ENCODE results near the gene ARHGEF17.

ARHGEF17 gene

DNA sequence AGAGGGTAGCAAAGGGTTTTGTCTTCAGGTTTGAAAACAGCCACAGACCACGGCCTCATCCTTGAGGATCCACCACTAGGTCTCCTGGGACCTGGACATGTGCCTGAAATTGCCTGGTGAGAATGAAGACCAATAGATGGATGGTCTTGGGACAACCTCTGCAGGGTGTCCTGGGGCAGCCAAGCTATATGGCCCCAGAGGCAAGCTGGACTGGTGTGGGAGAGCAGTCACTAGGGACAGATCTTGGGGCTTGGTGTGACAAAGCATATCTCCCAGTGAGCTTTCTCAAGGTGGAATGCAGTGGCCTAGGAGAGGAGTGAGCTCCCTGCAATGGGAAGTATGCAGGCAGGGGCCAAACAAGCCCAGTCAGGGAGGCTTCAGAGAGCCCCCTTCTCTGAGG is 22.4 kb upstream of the ARHGEF17 start:
- Histone ChIP-seq H3K9me3 (ENCODE audit: control insufficient read depth in 2 of 2, low read length in 2 of 2) (no peaks in the 10 kb centered on the region), H3K27ac (ENCODE audit: low read length) (no peak overlapping the region), H3K36me3 (ENCODE audit: control insufficient read depth in 2 of 2, insufficient read depth in 2 of 2, low read length in 2 of 2) (no peaks in the 10 kb centered on the region), H3K4me3 (ENCODE audit: low read length in 2 of 2) (no peak overlapping the region), H3K9ac (ENCODE audit: low read length in 2 of 2) (no peak overlapping the region), H3K4me1 (ENCODE audit: control insufficient read depth, insufficient read depth, low read length) (peaks cover 19% of the 10 kb centered on the region), H3K27me3 (ENCODE audit: control insufficient read depth in 1 of 2, insufficient read depth in 2 of 2, low read length in 2 of 2) (no peaks in the 10 kb centered on the region)

DNA sequence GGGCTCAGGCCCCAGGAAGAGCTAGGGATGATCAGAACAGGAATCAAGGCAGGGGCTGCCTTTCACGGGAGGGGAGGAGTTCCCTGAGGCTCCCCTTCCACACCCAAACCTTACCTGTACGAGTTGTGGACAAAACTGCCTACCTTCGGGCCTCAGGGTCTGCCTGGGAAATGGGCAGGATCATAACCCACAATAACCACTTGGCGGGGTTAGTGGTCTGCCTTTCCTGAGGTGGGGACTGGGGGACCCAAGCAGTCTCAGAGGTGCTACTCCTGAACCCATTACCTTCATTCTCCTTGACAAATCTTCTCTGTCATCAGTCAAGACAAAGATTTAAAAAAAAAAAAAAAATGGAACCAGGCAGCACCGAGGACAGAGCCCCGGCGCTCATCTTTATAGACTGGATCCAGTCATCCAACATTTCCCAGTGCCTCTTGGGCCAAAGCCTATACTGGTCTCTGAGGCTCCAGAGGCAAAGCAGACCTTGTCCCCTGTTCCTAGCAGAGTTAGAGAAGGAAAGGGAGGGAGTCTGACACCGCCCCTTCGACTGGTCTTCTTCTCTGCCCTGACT is 21.8 kb upstream of the ARHGEF17 start:
- no peaks in the 10 kb centered on the region for H3K27me3 ChIP-seq (ENCODE audit: control insufficient read depth in 1 of 2, insufficient read depth in 2 of 2, low read length in 2 of 2)
- no peak overlapping the region for H3K27ac ChIP-seq (ENCODE audit: low read length)
- H3K4me3 ChIP-seq (ENCODE audit: low read length in 2 of 2), result no peak overlapping the region
- H3K4me1 ChIP-seq (ENCODE audit: control insufficient read depth, insufficient read depth, low read length), result peaks cover 19% of the 10 kb centered on the region
- no peaks in the 10 kb centered on the region for H3K36me3 ChIP-seq (ENCODE audit: control insufficient read depth in 2 of 2, insufficient read depth in 2 of 2, low read length in 2 of 2)
- H3K9me3 ChIP-seq (ENCODE audit: control insufficient read depth in 2 of 2, low read length in 2 of 2), result no peaks in the 10 kb centered on the region
- H3K9ac ChIP-seq (ENCODE audit: low read length in 2 of 2), result no peak overlapping the region

DNA sequence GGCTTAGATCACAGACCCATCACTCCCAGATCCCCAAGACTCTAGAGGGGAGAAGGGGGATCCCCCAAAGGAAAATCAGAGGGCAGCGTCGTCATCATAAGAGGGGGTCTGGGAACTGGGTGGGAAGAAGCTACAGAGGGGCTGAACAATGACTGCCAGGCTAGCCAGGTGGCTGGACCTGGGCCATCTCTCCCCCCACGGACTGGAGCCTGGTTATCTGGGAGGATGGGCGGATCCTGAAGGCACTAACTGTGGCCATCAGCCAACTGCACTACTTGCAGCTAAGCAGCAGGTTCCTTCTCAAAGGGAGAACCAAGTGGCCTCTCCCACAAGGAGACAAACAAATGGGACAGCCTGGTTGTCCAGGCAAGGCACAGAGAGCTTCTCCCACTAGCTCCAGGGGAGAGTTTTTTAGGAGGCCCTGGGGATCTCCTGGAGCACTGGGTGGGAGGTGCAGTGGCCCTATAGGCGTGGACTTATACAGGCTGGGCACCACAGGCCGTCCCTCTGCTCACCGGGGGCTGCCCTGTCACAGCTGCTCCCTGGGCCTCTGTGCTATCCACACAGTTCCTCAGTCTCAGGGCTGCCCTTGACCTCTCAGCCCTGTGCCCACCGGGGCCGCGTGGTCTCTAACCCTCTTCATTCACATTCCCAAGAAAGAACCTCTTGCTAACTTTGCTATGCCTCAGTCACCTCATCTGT is 20.5 kb upstream of the ARHGEF17 start:
- H3K27ac ChIP-seq (ENCODE audit: low read length), result no peak overlapping the region
- H3K9me3 ChIP-seq (ENCODE audit: control insufficient read depth in 2 of 2, low read length in 2 of 2), result no peaks in the 10 kb centered on the region
- H3K36me3 ChIP-seq (ENCODE audit: control insufficient read depth in 2 of 2, insufficient read depth in 2 of 2, low read length in 2 of 2), result no peaks in the 10 kb centered on the region
- no peaks in the 10 kb centered on the region for H3K27me3 ChIP-seq (ENCODE audit: control insufficient read depth in 1 of 2, insufficient read depth in 2 of 2, low read length in 2 of 2)
- peaks cover 19% of the 10 kb centered on the region for H3K4me1 ChIP-seq (ENCODE audit: control insufficient read depth, insufficient read depth, low read length)
- no peak overlapping the region for H3K4me3 ChIP-seq (ENCODE audit: low read length in 2 of 2)
- H3K9ac ChIP-seq (ENCODE audit: low read length in 2 of 2), result no peak overlapping the region

DNA sequence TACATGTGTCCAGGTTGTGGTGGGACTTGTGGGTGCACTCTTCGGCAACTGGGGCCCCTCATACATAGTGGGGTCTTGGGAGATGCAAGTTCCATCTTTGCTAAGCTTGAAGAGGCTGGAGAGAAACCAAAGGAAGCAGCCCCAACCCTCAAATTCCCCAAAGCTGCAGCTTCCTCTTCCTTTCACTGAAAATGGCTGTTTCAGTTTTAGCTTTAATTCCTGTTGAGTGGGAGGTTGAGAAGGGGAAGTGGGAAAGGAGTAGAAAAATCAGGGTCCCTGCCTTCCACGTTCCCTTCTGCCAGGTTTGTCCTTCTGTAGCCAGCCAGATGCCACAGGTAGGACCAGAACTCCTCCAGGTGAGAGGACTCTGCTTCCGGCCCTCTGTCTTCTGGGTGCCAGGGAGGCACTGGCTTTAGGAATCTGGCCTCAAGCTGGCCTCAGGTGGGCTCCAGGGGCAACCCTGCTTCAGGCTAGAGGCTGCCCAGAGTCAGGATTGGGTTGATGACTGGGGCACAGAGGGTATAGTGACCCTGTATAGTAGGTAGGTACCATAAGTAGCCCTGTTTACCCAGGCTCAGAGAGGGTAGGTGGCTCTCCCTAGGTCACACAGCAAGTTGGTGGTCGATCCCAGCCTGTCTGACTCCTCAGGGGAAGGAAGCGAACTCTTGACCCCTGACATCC is 19.7 kb upstream of the ARHGEF17 start:
- Histone ChIP-seq H3K9ac (ENCODE audit: low read length in 2 of 2) (peak overlapping the region in 1 of 2 donors; percentile 5), H3K4me1 (ENCODE audit: control insufficient read depth, insufficient read depth, low read length) (peaks cover 17% of the 10 kb centered on the region), H3K4me3 (ENCODE audit: low read length in 2 of 2) (no peak overlapping the region), H3K36me3 (ENCODE audit: control insufficient read depth in 2 of 2, insufficient read depth in 2 of 2, low read length in 2 of 2) (no peaks in the 10 kb centered on the region), H3K9me3 (ENCODE audit: control insufficient read depth in 2 of 2, low read length in 2 of 2) (no peaks in the 10 kb centered on the region), H3K27me3 (ENCODE audit: control insufficient read depth in 1 of 2, insufficient read depth in 2 of 2, low read length in 2 of 2) (no peaks in the 10 kb centered on the region), H3K27ac (ENCODE audit: low read length) (no peak overlapping the region)

DNA sequence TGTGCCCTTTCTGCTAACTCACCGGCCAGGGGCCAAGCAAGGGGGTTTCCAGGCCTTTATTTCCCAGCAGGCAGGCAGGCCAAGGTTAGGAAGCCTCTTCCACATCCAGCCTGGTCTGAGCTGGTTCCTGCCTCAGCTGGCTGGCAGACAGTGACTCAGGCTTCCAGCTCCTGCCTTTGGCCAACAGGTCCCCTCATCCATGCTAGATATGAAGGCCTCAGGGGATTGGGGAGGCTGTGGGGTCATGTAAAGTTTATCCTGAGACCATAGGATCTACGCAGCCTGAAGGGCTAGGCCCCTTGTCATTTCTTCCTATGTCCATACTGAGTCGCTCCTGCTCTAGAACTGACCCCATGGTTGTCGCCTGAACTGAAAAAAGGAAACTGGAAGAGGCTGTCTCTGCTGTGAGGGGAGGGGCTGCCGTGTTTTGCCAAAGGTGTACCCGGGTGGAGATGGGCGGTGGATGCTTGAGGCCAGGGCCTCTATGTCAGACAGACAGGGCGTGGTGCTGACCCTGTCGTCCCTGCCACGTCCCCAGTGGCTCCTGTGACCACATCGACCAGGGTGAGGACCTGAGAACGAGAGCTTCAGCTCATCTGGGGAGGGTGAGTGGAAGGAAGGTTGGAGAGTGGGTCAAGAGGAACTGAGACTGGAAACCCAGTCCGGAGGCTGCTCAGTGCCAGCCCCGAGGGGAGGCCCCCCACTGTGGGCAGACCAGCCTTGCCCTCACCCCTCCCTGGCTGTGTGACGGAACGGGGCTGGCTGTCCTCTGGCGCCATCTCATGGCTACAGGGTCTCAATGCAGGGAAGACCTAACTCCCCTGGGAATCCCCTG is 19.0 kb upstream of the ARHGEF17 start:
- Histone ChIP-seq H3K9me3 (ENCODE audit: control insufficient read depth in 2 of 2, low read length in 2 of 2) (no peaks in the 10 kb centered on the region), H3K4me1 (ENCODE audit: control insufficient read depth, insufficient read depth, low read length) (peaks cover 16% of the 10 kb centered on the region), H3K27ac (ENCODE audit: low read length) (no peak overlapping the region), H3K36me3 (ENCODE audit: control insufficient read depth in 2 of 2, insufficient read depth in 2 of 2, low read length in 2 of 2) (no peaks in the 10 kb centered on the region), H3K9ac (ENCODE audit: low read length in 2 of 2) (peak overlapping the region; percentile 39 to 42), H3K27me3 (ENCODE audit: control insufficient read depth in 1 of 2, insufficient read depth in 2 of 2, low read length in 2 of 2) (no peaks in the 10 kb centered on the region), H3K4me3 (ENCODE audit: low read length in 2 of 2) (peak overlapping the region in 1 of 2 donors; percentile 55)

DNA sequence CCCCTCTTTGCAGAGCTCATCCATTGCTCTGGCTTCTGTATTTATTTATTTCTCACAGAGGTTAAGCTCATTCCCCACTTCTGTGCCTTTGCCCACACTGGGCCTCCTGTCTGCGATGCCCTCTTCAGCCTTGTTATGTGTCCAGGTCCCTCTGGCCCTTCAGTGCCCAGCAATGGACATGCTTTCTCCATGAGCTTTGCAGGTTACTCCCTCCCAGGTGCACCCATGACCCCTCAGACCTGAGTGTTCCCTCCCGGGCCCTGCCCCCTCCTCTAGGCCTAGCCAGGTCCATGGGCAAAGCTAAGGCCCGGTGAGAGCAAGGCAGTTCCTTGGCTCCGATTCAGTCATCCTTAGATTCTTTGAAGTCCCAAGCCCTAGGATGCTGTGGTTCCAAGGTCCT is 17.5 kb upstream of the ARHGEF17 start:
- Histone ChIP-seq H3K36me3 (ENCODE audit: control insufficient read depth in 2 of 2, insufficient read depth in 2 of 2, low read length in 2 of 2) (no peaks in the 10 kb centered on the region), H3K4me1 (ENCODE audit: control insufficient read depth, insufficient read depth, low read length) (peaks cover 21% of the 10 kb centered on the region), H3K27me3 (ENCODE audit: control insufficient read depth in 1 of 2, insufficient read depth in 2 of 2, low read length in 2 of 2) (no peaks in the 10 kb centered on the region), H3K9ac (ENCODE audit: low read length in 2 of 2) (no peak overlapping the region), H3K9me3 (ENCODE audit: control insufficient read depth in 2 of 2, low read length in 2 of 2) (no peaks in the 10 kb centered on the region), H3K27ac (ENCODE audit: low read length) (no peak overlapping the region), H3K4me3 (ENCODE audit: low read length in 2 of 2) (no peak overlapping the region)

DNA sequence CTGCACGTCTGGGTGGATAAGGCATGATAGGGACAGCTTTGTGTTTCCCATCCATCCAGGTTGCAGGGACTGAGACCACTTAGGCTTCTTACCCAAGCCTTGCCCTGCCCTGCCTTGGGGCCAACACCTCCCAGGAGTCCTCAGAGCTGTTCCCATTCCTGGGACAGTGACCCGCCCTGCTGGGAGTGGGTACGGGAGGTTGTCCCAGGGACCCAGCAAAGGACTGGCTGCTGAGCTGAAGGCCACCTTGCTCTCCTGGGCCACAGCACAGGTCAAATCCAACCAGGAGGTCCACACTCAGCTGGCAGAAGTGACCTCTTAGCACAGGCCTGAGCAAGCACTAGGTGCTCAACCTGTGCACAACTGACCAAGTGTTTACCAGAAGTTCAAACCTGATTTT is 16.9 kb upstream of the ARHGEF17 start:
- no peak overlapping the region for H3K27ac ChIP-seq (ENCODE audit: low read length)

DNA sequence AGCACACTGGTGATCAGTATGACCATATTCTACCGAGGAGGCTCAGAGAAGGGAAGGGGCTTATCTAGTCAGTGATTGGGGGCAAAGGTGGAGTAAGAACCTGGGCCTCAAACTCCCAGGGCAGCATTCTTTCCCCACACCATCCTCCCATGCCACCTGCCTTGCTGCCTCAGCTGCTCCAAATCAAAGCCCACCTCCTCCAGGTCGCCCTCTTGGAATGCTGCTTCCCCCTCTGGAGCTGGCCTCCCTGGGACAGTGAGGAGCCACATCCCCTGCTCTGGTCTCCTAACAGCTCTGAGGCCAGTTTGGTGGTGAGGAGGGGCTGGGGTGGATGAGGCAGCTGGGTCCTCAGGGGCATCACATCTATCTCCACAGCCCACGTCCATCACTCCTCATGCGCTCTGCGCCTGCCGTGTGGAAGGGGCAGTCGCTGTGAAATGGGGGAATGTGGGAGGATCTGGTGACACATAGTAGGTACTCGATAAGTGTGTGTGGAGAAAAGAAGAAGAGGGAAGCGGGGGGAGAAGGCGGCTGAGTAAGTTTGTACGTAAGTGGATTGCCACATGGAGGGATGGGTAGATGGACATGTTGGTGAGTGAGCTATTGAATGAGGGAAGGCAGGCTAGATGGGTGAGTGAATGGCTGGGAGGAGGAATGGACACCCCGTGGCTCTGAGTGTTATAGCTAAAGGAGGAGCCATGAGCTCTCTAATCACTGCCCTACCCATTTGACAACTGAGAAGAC is 16.1 kb upstream of the ARHGEF17 start:
- peaks cover 23% of the 10 kb centered on the region for H3K4me1 ChIP-seq (ENCODE audit: control insufficient read depth, insufficient read depth, low read length)
- H3K9ac ChIP-seq (ENCODE audit: low read length in 2 of 2), result no peak overlapping the region
- no peaks in the 10 kb centered on the region for H3K27me3 ChIP-seq (ENCODE audit: control insufficient read depth in 1 of 2, insufficient read depth in 2 of 2, low read length in 2 of 2)
- H3K9me3 ChIP-seq (ENCODE audit: control insufficient read depth in 2 of 2, low read length in 2 of 2), result no peaks in the 10 kb centered on the region
- H3K36me3 ChIP-seq (ENCODE audit: control insufficient read depth in 2 of 2, insufficient read depth in 2 of 2, low read length in 2 of 2), result no peaks in the 10 kb centered on the region
- no peak overlapping the region for H3K27ac ChIP-seq (ENCODE audit: low read length)
- H3K4me3 ChIP-seq (ENCODE audit: low read length in 2 of 2), result no peak overlapping the region

More for the DNA sequence above, 16.9 kb upstream of the ARHGEF17 start:
- no peaks in the 10 kb centered on the region for H3K36me3 ChIP-seq (ENCODE audit: control insufficient read depth in 2 of 2, insufficient read depth in 2 of 2, low read length in 2 of 2)
- H3K27me3 ChIP-seq (ENCODE audit: control insufficient read depth in 1 of 2, insufficient read depth in 2 of 2, low read length in 2 of 2), result no peaks in the 10 kb centered on the region
- no peak overlapping the region for H3K4me3 ChIP-seq (ENCODE audit: low read length in 2 of 2)
- no peaks in the 10 kb centered on the region for H3K9me3 ChIP-seq (ENCODE audit: control insufficient read depth in 2 of 2, low read length in 2 of 2)
- no peak overlapping the region for H3K9ac ChIP-seq (ENCODE audit: low read length in 2 of 2)
- H3K4me1 ChIP-seq (ENCODE audit: control insufficient read depth, insufficient read depth, low read length), result peaks cover 23% of the 10 kb centered on the region

DNA sequence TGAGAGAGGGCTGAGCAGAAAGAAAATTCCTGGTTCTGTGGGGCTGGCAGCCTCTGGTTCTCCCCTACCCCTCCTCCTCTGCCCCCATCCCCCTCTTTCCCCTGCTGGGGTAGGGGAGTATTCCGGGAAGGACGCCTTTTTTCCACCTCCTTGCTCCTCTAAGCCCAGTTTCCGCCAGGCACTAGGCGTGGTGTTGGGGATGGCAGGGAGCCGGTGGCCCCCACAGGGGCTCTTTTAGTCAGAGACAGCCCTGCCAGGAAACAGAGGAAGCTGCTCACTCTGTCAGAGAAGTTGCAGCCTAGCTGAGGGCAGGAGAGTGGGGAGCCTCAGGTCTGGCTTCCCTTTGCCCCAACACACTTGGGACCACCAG is 15.6 kb upstream of the ARHGEF17 start:
- Histone ChIP-seq H3K4me3 (ENCODE audit: low read length in 2 of 2) (no peak overlapping the region), H3K27ac (ENCODE audit: low read length) (no peak overlapping the region), H3K4me1 (ENCODE audit: control insufficient read depth, insufficient read depth, low read length) (peaks cover 23% of the 10 kb centered on the region), H3K27me3 (ENCODE audit: control insufficient read depth in 1 of 2, insufficient read depth in 2 of 2, low read length in 2 of 2) (no peaks in the 10 kb centered on the region), H3K9me3 (ENCODE audit: control insufficient read depth in 2 of 2, low read length in 2 of 2) (no peaks in the 10 kb centered on the region), H3K9ac (ENCODE audit: low read length in 2 of 2) (no peak overlapping the region), H3K36me3 (ENCODE audit: control insufficient read depth in 2 of 2, insufficient read depth in 2 of 2, low read length in 2 of 2) (no peaks in the 10 kb centered on the region)

DNA sequence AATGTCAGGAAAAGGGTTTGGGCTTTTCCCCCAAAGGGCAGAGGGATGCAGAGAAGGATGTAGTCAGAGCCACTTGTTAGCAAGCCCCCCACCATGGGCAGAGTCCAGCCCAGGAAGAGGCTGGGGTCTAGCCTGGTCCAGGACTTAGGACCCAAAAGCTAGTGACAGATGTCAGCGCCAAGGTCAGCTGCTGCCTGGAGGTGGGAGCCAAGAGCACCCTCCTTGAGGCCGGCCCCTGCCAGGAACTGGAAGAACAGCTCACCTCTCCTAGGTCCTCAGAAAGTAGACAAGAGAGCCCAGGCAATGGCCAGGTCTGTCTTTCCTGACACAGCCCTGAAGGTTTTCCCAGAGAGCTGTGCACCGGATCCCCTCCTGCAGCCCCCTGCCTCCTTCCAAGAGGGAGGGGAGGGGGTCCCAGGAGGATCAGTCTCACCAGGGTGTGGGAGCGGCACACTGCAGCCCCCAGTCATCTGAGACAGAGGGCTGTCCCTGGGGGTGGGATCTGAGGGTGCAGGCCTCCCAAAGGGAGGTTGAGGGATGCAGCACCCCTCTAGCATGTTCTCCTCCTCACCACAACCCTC is 14.6 kb upstream of the ARHGEF17 start:
- no peaks in the 10 kb centered on the region for H3K9me3 ChIP-seq (ENCODE audit: control insufficient read depth in 2 of 2, low read length in 2 of 2)
- no peak overlapping the region for H3K9ac ChIP-seq (ENCODE audit: low read length in 2 of 2)
- peaks cover 21% of the 10 kb centered on the region for H3K4me1 ChIP-seq (ENCODE audit: control insufficient read depth, insufficient read depth, low read length)
- no peaks in the 10 kb centered on the region for H3K36me3 ChIP-seq (ENCODE audit: control insufficient read depth in 2 of 2, insufficient read depth in 2 of 2, low read length in 2 of 2)
- no peaks in the 10 kb centered on the region for H3K27me3 ChIP-seq (ENCODE audit: control insufficient read depth in 1 of 2, insufficient read depth in 2 of 2, low read length in 2 of 2)
- no peak overlapping the region for H3K27ac ChIP-seq (ENCODE audit: low read length)
- H3K4me3 ChIP-seq (ENCODE audit: low read length in 2 of 2), result no peak overlapping the region
